NB4 (cell line): Measurements from ENCODE around the gene RNF31.

ENCODE experiments used
- DNase-seq: peaks from one replicate; pipeline ENCODE4 v3.0.0; 2010; ENCODE audit warnings: low read depth
- H3K4me3 ChIP-seq: one replicate; pipeline ENCODE4 v1.5.1; 2011; ENCODE audit warnings: mild to moderate bottlenecking, low read depth, low read length, moderate library complexity
- CTCF ChIP-seq: IDR thresholded peaks from one replicate; pipeline ENCODE4 v1.5.1; 2012; ENCODE audit warnings: low read depth, low read length
- MAX ChIP-seq: IDR thresholded peaks from 2 replicates; pipeline ENCODE4 v1.6.1; 2011; ENCODE audit warnings: low read depth, low read length
- MYC ChIP-seq: IDR thresholded peaks from 2 replicates; pipeline ENCODE4 v1.6.1; 2011; ENCODE audit warnings: low read depth, low read length
- POLR2A ChIP-seq: IDR thresholded peaks from 2 replicates; pipeline ENCODE4 v1.6.1; 2011; ENCODE audit warnings: mild to moderate bottlenecking; ENCODE audit not compliant: insufficient read length; ENCODE audit errors: extremely low read depth

The RNF31 gene

GRCh38 chr14:24176599-24176998 lies 29.3 kb downstream of the RNF31 start:
- TF ChIP-seq POLR2A (no peak), CTCF (no peak), MAX (no peak), MYC (no peak)
- DNase-seq = no peak
- H3K4me3 ChIP-seq = no peak overlapping the region

- TF ChIP-seq MYC (no peak), MAX (no peak), POLR2A (no peak), CTCF (no peak)
- H3K4me3 ChIP-seq = no peak overlapping the region
- no peak for DNase-seq
These were observed 29.9 kb downstream of the RNF31 start for GRCh38 chr14:24177041-24177825.

GRCh38 chr14:24177891-24178290 lies 30.6 kb downstream of the RNF31 start:
- DNase-seq = no peak
- no peak overlapping the region for H3K4me3 ChIP-seq
- TF ChIP-seq MAX (no peak), MYC (no peak), POLR2A (no peak)

- TF ChIP-seq MYC (no peak), CTCF (no peak)
- DNase-seq = no peak
These were observed 31.3 kb downstream of the RNF31 start for GRCh38 chr14:24178399-24179178.

GRCh38 chr14:24179294-24179960 lies 32.1 kb downstream of the RNF31 start:
- TF ChIP-seq MYC (no peak), CTCF (no peak), POLR2A (no peak), MAX (no peak)
- H3K4me3 ChIP-seq = no peak overlapping the region
- peak; percentile 33 for DNase-seq

More at GRCh38 chr14:24178399-24179178, 31.3 kb downstream of the RNF31 start:
- no peak overlapping the region for H3K4me3 ChIP-seq
